GM12865 (cell line): ENCODE results near the gene NF1.

Source experiments
- DNase-seq: peaks from one replicate; pipeline ENCODE4 v3.0.0; 2010; ENCODE audit warnings: low read depth
- H3K4me3 ChIP-seq: 2 replicates; pipeline ENCODE4 v1.5.1; 2011; ENCODE audit warnings: mild to moderate bottlenecking, low read depth, low read length, control low read depth
- CTCF ChIP-seq: IDR thresholded peaks from 2 replicates; pipeline ENCODE4 v1.5.1; 2011; ENCODE audit warnings: low read length, control low read depth, low read depth, inconsistent platforms; ENCODE audit not compliant: insufficient read depth; ENCODE audit errors: missing control alignments

NF1 gene

GRCh38 chr17:31067691-31068184 is 27.0 kb upstream of the NF1 start:
- no peak for TF ChIP-seq CTCF
- no peak for DNase-seq

GRCh38 chr17:31068291-31068690 is 26.5 kb upstream of the NF1 start:
- peak; percentile 67 for DNase-seq
- TF ChIP-seq CTCF, result peak; percentile 59

More at GRCh38 chr17:31067691-31068184, 27.0 kb upstream of the NF1 start:
- no peak overlapping the region for H3K4me3 ChIP-seq

GRCh38 chr17:31072186-31072585 is 22.6 kb upstream of the NF1 start:
- no peak for DNase-seq
- no peak for TF ChIP-seq CTCF
- H3K4me3 ChIP-seq, result no peak overlapping the region

More at GRCh38 chr17:31068291-31068690, 26.5 kb upstream of the NF1 start:
- no peak overlapping the region for H3K4me3 ChIP-seq

- H3K4me3 ChIP-seq, result no peak overlapping the region
- no peak for DNase-seq
- no peak for TF ChIP-seq CTCF
Measured at GRCh38 chr17:31073411-31073810, 21.4 kb upstream of the NF1 start.

GRCh38 chr17:31074772-31075555 is 19.8 kb upstream of the NF1 start:
- no peak for TF ChIP-seq CTCF
- DNase-seq, result no peak
- no peak overlapping the region for H3K4me3 ChIP-seq

GRCh38 chr17:31078290-31078689 is 16.5 kb upstream of the NF1 start:
- no peak for DNase-seq

More at GRCh38 chr17:31078290-31078689, 16.5 kb upstream of the NF1 start:
- no peak overlapping the region for H3K4me3 ChIP-seq
- no peak for TF ChIP-seq CTCF
